H1 (cell line): ENCODE data around the gene DEFB131A.
"Not testable (repeated sequence)": the region's sequence is repeated elsewhere in the genome, so short reads cannot be mapped to it uniquely, and the experiment has no call there.

Source experiments
- EZH2 ChIP-seq: fragments of 200-600 bp; sonication (generic); IDR thresholded peaks from 2 replicates; pipeline ENCODE4 v1.7.1; 2012; ENCODE audit warnings: low read depth, mild to moderate bottlenecking, moderate library complexity, low read length, inconsistent platforms; ENCODE audit not compliant: severe bottlenecking
- KDM5A ChIP-seq: fragments of 200-600 bp; IDR thresholded peaks from 2 replicates; pipeline ENCODE4 v1.7.1; 2012; ENCODE audit warnings: mild to moderate bottlenecking, low read length, inconsistent platforms, mixed read lengths
- PHF8 ChIP-seq: fragments of 200-600 bp; sonication (generic); conservative IDR thresholded peaks from 2 replicates; pipeline ENCODE4 v1.7.1; 2012; ENCODE audit warnings: low read depth, mild to moderate bottlenecking, inconsistent platforms, low read length, moderate library complexity
- POLR2A ChIP-seq, 2 experiments: IDR thresholded peaks; 1 replicate in 1 of 2; 2 replicates in 1 of 2; pipeline ENCODE4 v1.6.1; 2011; ENCODE audit warnings: low read depth in 2 of 2, low read length in 2 of 2, mild to moderate bottlenecking in 2 of 2; ENCODE audit errors: control extremely low read depth in 1 of 2
- TCF12 ChIP-seq: IDR thresholded peaks from 2 replicates; pipeline ENCODE4 v1.6.1; 2011; ENCODE audit warnings: low read depth, mild to moderate bottlenecking, low read length
- ZNF274 ChIP-seq: IDR thresholded peaks from 2 replicates; pipeline ENCODE4 v1.7.0; 2012; ENCODE audit warnings: low read length, borderline replicate concordance; ENCODE audit errors: extremely low read depth
- TF ChIP-seq, protein P1 (sequence below), 3 experiments: IDR thresholded peaks; 1 replicate in 2 of 3; 2 replicates in 1 of 3; pipeline versions ENCODE4 v1.5.1 to v1.6.1; 2011; ENCODE audit warnings: low read length in 3 of 3, mild to moderate bottlenecking in 3 of 3, inconsistent platforms in 2 of 3, low read depth in 1 of 3, moderate library complexity in 1 of 3; ENCODE audit not compliant: insufficient read depth in 1 of 3; ENCODE audit errors: control extremely low read depth in 1 of 3
- TF ChIP-seq, protein P2 (sequence below): IDR thresholded peaks from 2 replicates; pipeline ENCODE4 v1.6.1; 2012; ENCODE audit warnings: inconsistent platforms

DNA sequence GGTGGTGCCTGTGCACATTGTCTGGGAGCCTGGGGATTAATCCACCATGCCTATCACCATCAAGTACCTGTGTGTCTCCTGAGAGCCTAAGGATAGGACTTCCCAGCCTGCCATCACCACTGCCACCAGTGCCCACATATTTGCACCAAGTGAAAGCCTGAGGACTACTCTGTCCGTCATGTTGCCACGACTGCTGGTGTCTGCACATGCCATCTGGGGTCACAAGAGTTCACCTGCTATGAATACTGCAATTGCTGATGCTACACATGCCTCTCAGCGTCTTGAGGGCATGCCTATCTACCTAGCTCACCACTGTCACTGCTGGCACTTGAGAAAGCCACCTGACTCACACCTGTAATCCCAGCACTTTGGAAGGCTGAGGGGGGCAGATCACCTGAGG lies 37.7 kb upstream of the DEFB131A start:
- not testable (repeated sequence) for TF ChIP-seq PHF8; KDM5A; EZH2; TCF12; ZNF274; POLR2A (IDR thresholded peaks at IDR 0.05; ENCODE audit: control extremely low read depth in 1 of 2, low read depth in 2 of 2, low read length in 2 of 2)
- TF ChIP-seq, protein P1, sequence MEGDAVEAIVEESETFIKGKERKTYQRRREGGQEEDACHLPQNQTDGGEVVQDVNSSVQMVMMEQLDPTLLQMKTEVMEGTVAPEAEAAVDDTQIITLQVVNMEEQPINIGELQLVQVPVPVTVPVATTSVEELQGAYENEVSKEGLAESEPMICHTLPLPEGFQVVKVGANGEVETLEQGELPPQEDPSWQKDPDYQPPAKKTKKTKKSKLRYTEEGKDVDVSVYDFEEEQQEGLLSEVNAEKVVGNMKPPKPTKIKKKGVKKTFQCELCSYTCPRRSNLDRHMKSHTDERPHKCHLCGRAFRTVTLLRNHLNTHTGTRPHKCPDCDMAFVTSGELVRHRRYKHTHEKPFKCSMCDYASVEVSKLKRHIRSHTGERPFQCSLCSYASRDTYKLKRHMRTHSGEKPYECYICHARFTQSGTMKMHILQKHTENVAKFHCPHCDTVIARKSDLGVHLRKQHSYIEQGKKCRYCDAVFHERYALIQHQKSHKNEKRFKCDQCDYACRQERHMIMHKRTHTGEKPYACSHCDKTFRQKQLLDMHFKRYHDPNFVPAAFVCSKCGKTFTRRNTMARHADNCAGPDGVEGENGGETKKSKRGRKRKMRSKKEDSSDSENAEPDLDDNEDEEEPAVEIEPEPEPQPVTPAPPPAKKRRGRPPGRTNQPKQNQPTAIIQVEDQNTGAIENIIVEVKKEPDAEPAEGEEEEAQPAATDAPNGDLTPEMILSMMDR (IDR thresholded peaks at IDR 0.05; ENCODE audit: control extremely low read depth in 1 of 3, insufficient read depth in 1 of 3, low read depth in 1 of 3, low read length in 3 of 3), result not testable (repeated sequence)
- TF ChIP-seq, protein P2, sequence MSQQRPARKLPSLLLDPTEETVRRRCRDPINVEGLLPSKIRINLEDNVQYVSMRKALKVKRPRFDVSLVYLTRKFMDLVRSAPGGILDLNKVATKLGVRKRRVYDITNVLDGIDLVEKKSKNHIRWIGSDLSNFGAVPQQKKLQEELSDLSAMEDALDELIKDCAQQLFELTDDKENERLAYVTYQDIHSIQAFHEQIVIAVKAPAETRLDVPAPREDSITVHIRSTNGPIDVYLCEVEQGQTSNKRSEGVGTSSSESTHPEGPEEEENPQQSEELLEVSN, result not testable (repeated sequence)
